Dermis blood vessel endothelial cell (primary cell): ENCODE data around the gene KATNAL1. TPM values are rescaled to one million over a fixed set of nuclear protein-coding genes. Genes with fewer than 3 reads are reported as not detected.
"Not testable (repeated sequence)": the region's sequence is repeated elsewhere in the genome, so short reads cannot be mapped to it uniquely, and the experiment has no call there.

Experiments used
- DNase-seq: peaks from one replicate; pipeline ENCODE4 v3.0.0; 2010
- total RNA-seq: library from RNA; depleted of rRNA; stranded (reverse); fragments of >200 nt; gene quantifications from 2 replicates; pipeline ENCODE4 v1.2.3, GENCODE V29; 2014

KATNAL1 gene
- total RNA-seq, 1 donor from 2014 or later: 26.4 TPM

GRCh38 chr13:30290812-30291436, 16.4 kb downstream of the KATNAL1 start:
- no peak for DNase-seq

- no peak for DNase-seq
These were observed 17.8 kb downstream of the KATNAL1 start for GRCh38 chr13:30289533-30289932.

DNA sequence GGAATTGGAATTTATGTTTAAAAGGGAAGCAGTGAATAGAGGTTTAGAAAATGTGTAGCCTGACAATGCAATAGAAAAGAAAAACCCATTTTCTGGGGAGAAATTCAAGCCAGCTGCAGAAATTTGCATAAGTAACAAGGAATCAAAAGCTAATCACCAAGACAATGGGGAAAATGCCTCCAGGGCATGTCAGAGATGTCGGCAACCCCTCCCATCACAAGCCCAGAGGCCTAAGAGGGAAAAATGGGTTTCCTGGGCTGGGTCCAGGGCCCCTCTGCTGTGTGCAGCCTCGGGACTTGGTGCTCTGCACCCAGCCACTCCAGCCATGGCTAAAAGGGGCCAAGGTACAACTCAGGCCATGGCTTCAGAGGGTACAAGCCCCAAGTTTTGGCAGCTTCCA, 21.3 kb downstream of the KATNAL1 start:
- not testable (repeated sequence) for DNase-seq

GRCh38 chr13:30276178-30276577, 31.2 kb downstream of the KATNAL1 start:
- no peak for DNase-seq

DNA sequence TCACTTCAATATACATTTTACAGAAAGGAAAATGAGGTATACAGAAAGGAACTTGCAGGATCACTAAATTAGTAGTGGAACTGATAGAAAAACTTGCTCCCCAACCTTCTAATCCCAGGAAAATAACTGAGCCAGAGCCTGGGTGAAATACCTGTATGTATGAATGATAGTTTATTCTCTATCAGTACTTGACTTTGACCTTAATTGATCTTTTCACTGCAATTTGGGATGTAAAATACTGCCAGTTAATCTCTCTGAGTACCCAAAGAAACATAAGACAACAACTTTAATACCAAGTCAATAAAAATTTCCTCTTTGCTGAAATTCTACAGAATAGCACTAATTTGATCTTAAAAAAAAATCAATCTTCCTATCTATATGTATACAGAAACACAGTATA, 33.3 kb downstream of the KATNAL1 start:
- no peak for DNase-seq

GRCh38 chr13:30270035-30270434, 37.3 kb downstream of the KATNAL1 start:
- DNase-seq: not testable (repeated sequence)

GRCh38 chr13:30268673-30269072, 38.7 kb downstream of the KATNAL1 start:
- DNase-seq: no peak

DNA sequence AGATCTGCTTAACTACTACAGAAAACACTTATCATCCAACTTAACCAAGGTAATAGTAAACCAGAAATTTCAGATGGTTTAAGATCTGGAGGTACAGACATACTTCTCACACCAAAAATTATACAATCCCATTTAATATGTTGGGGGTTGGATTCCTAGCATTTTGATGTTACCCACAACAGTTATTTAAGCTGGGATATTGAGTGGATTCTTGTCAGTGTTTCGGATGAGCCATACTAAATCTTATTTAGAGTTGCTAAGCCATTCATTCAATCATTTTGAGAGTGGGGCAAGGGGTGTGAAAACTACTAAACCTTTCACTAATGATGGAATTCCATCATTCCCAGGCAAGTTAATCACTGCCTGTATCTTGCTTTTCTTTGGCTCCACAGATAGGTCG, 40.6 kb downstream of the KATNAL1 start:
- no peak for DNase-seq

- not testable (repeated sequence) for DNase-seq
These were observed 48.1 kb downstream of the KATNAL1 start for GRCh38 chr13:30259149-30259733.

GRCh38 chr13:30257468-30258099, 49.8 kb downstream of the KATNAL1 start:
- DNase-seq: no peak

DNA sequence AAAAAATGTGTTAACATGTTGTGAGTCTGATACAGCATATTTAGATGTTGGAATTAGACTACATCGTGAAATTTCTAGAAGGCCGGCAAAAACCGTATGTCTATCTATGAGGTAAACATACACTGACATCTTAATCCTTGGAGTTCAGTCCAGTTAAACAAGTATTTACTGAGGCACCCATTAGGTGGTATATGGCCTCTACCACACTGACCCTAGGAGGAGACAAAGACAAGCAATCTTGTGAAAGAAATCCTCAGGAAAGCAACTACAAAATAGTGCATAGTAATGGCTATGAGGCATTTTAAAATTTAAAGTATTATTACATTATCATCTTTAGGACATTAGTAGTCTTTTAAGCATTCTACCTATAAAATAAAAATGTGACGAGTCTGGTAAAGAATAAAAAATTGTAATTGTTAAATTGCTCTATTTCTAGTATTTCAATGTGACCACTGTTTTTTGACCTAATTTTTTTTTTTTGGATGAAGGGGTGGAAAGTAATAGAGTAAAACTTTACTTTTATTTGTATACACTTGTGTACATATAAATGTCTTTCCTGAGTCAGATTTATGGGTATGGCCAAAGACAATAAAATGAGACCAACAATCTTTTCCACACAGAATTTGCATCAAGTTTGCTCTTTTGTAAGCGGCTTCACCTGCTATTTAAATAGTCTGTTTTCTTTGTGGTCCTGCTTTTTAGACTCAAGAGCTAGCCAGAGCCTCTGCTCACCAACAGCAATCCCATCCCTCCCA, 50.5 kb downstream of the KATNAL1 start:
- DNase-seq: no peak

- peak; percentile 9 for DNase-seq
These were observed 51.7 kb downstream of the KATNAL1 start for GRCh38 chr13:30255696-30256095.

GRCh38 chr13:30253830-30254229, 53.5 kb downstream of the KATNAL1 start:
- no peak for DNase-seq

DNA sequence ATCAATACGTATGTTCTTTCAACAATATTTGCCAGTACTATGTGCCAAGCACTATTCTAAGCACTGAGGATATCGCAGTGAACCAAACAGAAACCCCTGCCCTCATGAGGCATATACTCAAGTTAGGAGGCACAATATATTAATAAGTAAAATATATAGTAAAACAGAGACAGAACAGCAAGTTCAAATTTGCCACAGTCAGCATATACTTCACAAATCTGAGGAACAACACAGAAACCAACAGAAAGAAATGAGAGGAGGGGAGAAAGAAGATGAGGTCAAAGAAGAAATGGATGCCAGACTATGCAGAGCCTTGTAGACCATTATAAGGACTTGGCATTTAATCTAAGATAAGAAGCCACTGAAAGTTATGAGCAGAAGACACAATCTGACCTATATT, 59.9 kb downstream of the KATNAL1 start:
- DNase-seq: no peak

DNA sequence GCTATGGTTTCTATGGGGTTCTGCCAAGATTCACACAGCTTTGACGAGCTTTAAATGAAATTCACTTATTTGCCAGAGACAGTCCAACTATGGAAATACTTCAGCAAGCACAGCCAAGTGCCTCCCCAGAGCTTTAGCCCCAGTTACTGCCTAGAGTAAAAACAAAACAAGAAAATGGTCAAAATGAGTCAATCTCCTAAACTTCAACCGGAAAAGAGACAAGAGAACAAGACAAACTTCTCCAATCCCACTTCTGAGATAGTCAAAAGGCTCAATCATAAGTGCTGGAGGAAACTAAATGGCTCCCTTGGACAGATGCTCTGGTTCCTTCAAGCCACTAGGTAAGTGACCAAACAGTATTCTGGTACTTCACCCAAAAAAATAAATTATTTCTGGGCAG, 65.8 kb downstream of the KATNAL1 start:
- no peak for DNase-seq

DNA sequence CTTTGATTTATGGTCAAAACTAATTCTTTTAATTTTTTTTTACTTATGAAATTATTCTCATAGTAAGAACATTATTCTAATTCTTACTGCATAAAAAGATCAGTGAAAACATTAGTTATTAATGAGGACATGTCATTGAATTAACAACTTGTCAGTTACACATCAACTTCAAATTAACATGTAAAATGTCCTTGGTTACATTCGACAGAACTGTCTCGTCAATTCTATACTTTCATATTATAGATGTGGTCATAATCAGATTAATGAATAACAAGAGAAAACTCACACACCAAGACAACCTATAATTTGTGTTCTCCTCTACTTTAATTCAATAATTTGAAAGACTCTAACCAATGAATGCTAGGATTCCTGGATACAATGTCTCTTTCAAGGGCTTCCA, 66.7 kb downstream of the KATNAL1 start:
- DNase-seq: no peak

DNA sequence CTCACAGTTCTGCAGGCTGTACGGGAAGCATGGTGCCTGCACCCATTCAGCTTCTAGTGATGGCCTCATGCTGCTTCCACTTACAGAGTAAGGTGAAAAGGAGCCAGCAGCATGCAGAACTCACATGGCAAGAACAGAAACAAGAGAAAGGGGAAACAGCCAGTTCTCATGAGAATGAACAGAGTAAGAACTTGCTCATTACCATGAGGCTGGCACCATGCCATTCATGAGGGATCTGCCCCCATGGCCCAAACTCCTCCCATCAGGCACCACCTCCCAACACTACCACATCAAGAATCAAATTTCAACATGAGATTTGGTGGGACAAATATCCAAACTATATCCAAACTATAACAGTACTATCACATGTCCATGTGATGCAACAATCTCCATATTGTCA, 72.1 kb downstream of the KATNAL1 start:
- peak; percentile 6 for DNase-seq

DNA sequence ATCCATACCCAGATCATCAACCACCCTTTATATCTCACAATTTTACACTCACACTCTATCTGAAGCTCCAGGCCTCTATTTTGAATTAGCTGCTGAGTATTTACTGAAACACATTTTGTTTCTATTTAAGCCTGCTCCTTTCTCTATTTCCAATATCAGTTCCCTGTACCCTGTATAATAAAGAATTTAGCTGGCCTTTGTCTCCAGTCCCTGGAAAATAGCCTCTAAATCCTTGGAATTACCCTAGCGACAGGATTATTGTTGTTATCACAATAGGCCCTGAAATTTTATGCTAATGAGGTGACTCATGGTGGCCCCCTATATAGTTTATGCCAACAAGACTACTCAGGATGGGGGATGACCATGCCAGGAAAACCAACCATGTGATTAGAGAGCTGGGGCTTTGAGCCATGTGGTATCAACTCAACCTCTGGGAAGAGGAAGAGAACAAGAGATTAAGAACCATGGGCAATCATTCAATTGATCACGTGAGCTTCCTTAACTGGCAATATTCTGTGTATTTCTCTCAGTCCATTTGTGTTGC, 72.7 kb downstream of the KATNAL1 start:
- DNase-seq: peak; percentile 83

DNA sequence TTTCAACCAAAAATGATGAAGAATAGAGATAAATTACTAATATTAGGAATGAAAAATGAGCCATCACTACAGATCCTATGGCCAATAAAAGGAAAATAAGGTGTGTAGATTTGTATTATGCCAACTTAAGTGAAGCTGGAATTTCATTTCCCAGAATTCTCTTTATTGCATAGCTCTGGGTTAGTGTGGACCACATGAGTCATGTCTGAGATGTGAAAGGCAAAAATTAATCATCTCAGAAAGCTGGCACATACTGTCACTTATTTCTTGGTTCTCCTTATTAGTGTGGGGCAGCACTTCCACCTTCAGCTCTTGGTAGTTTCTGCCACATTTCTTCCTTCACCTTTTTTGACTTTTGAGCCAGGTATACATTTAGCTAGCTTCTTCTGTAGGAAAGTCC, 82.6 kb downstream of the KATNAL1 start:
- peak; percentile 5 for DNase-seq

DNA sequence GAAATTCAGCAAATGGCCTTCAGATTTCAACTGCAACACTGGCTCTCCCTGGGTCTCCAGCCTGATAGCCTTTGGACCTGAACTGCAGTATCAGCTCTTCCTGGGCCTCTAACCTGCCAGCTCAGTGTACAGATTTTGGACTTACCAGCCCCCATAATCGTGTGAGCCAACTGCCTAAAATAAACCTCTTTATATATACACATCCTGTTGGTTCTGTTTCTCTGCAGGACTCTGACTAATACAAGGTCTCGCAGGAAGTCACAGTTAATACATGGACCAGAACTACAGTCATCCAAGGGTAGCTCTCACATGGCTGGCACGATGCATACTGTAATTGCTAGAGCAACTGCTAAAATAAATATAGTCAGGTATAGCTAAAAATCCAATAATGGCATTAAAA, 85.1 kb downstream of the KATNAL1 start:
- peak; percentile 6 for DNase-seq

GRCh38 chr13:30216111-30216510, 91.2 kb downstream of the KATNAL1 start:
- peak; percentile 44 for DNase-seq

DNA sequence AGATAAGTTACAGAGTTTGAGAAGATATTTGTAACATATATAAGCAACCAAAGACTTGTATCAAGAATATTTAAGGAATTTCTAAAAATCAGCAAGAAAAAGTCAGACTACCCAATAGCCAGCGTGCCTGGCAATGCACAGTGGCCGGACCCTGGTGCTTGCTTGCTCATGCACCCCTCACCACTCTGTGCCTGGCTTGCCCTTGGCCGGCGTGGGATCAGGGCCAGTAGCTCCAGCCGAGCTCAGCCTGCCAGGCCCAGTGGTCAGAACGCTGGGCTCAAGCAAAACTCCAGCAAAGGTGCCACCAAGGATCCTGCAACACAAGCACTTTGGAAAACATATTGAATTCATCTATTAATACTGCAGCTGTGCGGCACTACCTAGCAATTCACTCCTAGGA, 95.1 kb downstream of the KATNAL1 start:
- no peak for DNase-seq

- DNase-seq: no peak
These were observed 95.6 kb downstream of the KATNAL1 start for GRCh38 chr13:30211745-30212144.
